ENCODE measurements around the gene BHMT.
"Not testable (repeated sequence)": the region's sequence is repeated elsewhere in the genome, so short reads cannot be mapped to it uniquely, and the experiment has no call there.

BHMT gene

GRCh38 chr5:79172269-79172668, 60.7 kb downstream of the BHMT start:
- DNase-seq (ENCODE audit: extremely low read depth, low read depth) = no peak
- TF ChIP-seq, protein P1, sequence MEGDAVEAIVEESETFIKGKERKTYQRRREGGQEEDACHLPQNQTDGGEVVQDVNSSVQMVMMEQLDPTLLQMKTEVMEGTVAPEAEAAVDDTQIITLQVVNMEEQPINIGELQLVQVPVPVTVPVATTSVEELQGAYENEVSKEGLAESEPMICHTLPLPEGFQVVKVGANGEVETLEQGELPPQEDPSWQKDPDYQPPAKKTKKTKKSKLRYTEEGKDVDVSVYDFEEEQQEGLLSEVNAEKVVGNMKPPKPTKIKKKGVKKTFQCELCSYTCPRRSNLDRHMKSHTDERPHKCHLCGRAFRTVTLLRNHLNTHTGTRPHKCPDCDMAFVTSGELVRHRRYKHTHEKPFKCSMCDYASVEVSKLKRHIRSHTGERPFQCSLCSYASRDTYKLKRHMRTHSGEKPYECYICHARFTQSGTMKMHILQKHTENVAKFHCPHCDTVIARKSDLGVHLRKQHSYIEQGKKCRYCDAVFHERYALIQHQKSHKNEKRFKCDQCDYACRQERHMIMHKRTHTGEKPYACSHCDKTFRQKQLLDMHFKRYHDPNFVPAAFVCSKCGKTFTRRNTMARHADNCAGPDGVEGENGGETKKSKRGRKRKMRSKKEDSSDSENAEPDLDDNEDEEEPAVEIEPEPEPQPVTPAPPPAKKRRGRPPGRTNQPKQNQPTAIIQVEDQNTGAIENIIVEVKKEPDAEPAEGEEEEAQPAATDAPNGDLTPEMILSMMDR (IDR thresholded peaks at IDR 0.05; ENCODE audit: low read depth, low read length) = no peak

GRCh38 chr5:79173626-79174025, 62.0 kb downstream of the BHMT start:
- TF ChIP-seq, protein P1 (IDR thresholded peaks at IDR 0.05; ENCODE audit: low read depth, low read length) = no peak
- no peak for DNase-seq (ENCODE audit: extremely low read depth, low read depth)

DNA sequence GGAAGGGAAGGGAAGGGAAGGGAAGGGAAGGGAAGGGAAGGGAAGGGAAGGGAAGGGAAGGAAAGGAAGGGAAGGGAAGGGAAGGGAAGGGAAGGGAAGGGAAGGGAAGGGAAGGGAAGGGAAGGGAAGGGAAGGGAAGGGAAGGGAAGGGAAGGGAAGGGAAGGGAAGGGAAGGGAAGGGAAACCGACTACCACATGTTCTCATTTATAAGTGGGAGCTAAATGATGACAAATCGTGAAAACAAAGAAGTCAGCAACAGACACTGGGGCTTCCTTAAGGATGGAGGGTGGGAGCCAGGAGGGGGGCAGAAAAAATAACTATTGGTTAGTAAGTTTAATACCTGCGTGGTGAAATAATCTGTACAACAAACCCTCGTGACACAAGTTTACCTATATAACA, 68.8 kb downstream of the BHMT start:
- DNase-seq (ENCODE audit: extremely low read depth, low read depth) = not testable (repeated sequence)

GRCh38 chr5:79181419-79182022, 69.9 kb downstream of the BHMT start:
- DNase-seq (ENCODE audit: extremely low read depth, low read depth) = no peak
- TF ChIP-seq, protein P1 (IDR thresholded peaks at IDR 0.05; ENCODE audit: low read depth, low read length) = no peak
